Measurements from ENCODE around the gene PIEZO2.

DNA sequence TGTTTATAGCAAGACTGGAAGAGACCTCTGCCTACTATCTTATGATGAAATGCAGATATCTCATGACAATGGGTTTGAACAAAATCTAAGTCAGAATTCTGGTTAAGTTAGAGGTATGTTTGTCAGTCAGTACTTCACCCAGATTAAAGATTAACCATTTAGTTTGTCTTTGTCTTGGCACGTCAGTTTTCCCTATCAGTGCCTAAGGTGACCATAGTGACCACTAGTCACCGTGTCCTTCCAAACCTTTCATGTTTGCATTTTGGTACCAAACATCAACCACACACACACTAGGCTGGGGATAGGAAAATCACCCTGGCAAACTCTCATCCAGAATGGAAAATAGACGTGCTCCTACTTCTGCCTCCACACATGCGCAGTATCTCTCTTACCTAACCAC is 248.9 kb downstream of the PIEZO2 start:
- TF ChIP-seq, protein P1, sequence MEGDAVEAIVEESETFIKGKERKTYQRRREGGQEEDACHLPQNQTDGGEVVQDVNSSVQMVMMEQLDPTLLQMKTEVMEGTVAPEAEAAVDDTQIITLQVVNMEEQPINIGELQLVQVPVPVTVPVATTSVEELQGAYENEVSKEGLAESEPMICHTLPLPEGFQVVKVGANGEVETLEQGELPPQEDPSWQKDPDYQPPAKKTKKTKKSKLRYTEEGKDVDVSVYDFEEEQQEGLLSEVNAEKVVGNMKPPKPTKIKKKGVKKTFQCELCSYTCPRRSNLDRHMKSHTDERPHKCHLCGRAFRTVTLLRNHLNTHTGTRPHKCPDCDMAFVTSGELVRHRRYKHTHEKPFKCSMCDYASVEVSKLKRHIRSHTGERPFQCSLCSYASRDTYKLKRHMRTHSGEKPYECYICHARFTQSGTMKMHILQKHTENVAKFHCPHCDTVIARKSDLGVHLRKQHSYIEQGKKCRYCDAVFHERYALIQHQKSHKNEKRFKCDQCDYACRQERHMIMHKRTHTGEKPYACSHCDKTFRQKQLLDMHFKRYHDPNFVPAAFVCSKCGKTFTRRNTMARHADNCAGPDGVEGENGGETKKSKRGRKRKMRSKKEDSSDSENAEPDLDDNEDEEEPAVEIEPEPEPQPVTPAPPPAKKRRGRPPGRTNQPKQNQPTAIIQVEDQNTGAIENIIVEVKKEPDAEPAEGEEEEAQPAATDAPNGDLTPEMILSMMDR (IDR thresholded peaks at IDR 0.05; ENCODE audit: insufficient read depth, low read length, poor library complexity, severe bottlenecking): no peak
- no peak for TF ChIP-seq EZH2phosphoT487 (conservative IDR thresholded peaks at IDR 0.05; ENCODE audit: low read length)

All from SU-DHL-6 (cell line).